ENCODE data around the gene FAAP100.

Gene FAAP100

DNA sequence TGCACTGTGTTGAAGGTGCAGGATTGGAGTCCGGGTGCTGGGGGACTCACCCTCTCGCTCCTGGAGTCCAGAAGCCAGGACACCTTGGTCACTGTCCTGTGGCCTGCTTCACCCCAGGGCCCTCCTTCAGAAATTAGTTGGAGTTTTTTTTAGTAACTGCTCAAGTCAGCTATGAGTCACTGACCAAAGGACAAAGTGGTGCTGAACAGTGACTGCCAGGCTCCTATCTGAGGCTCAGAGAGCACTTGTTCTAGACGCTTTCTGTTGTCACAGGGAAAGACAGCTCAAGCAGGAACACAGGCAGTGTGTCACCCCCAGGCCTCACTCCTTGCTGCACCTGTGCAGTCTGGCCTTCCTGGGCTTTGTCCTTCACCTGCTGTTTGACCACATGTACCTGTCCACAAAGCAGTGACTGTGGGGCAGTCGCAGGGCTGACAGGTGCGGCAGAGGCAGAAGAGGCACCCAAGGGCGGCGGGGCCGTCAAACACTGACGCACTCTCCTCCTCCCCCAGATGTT is 4.1 kb upstream of the FAAP100 start:
- peak; percentile 79 for DNase-seq (ENCODE audit: low read depth)

DNA sequence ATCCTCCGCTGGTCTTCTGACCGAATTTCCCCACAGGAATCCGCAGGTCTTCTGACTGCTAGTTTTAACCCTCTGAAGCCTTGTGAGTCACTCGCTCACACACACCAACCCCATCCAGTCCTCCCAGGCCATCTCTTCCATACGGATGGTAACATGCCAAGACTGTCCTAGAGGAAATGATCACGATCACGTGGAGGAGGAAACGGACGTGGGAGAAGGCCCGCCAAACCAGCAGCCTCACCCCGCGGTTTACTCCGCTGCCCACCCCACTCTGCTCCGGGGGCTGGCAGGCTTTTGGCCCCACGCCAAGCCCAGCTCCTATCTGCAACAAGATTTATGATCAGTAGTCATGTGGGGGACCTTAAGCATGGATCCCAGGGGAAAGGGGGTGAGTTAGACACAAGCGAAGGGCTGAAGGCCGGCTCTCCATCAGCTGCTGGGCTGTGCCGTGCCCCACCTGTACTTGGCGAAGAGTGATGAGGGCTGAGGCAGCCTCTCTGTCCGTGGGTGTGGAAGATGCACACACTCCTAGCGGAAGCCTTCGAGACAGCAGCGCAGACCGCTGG is 1.5 kb upstream of the FAAP100 start:
- DNase-seq (ENCODE audit: low read depth): peak; percentile 98

DNA sequence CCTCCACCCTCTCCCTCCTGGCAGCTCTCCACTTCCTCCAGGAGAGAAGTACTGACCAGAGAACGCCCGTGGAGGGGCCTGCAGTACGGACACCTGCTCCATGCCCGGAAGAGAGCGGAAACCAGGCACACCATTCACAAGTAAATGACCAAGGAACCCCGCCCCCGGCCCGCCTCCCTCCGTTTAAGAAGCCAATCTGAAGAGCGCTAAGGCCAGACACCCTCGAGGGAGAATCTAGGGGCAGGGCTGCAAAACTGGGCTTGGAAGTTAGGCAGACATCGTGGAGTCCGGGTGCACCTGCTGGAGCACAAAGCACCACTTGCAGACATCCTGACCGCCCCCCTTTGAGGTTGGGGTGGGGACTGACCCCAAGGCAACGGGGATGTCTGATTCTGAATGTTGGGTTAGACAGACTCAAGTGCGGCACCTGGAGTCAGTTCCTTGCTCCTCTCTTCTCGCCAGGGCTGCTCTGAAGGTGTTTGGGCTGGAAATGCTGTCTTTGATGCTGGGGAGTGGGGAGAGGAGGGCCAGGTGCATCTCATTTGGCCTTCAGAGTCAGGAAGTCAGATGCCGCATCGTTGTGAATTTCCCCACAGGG is 964 bp upstream of the FAAP100 start:
- DNase-seq (ENCODE audit: low read depth): peak; percentile 85

DNA sequence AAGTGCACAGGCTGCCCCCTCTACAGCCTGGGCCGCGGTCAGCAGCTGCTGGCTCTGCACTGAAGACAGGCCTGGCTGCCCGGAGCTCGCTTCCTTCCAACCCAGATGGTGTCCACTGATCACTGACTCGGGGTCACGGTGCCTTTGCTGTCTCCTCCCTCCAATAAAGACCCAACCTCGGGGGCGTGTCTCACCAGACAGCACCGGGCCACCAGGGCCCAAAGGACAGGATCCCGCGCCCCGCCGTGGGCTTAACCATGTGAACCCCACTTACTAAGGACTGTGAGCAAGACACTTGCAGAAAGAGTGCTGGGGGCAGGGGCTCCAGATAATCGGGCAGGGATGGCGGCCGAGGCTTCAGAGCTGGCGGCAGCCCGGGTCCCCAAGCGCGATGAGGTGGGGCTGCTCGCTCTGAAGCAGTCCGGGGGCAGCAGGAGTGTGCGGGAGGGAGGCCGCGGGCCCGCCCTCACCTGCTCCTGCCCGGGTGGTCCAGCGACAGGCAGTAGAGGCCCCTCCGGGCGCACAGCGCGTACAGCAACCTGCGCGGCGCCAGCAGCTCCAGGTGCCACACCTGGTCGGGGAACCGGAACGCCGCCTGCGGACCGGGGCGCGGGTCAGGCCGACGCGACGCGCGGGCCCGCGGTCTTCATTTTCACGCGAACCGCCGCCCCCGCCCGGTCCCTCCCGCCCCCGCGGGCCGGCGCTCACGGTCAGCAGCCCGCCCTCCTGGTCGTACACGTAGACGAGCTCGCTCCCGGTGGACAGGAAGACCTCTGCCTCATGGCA is 502 bp downstream of the FAAP100 start:
- DNase-seq (ENCODE audit: low read depth): peak; percentile 52

DNA sequence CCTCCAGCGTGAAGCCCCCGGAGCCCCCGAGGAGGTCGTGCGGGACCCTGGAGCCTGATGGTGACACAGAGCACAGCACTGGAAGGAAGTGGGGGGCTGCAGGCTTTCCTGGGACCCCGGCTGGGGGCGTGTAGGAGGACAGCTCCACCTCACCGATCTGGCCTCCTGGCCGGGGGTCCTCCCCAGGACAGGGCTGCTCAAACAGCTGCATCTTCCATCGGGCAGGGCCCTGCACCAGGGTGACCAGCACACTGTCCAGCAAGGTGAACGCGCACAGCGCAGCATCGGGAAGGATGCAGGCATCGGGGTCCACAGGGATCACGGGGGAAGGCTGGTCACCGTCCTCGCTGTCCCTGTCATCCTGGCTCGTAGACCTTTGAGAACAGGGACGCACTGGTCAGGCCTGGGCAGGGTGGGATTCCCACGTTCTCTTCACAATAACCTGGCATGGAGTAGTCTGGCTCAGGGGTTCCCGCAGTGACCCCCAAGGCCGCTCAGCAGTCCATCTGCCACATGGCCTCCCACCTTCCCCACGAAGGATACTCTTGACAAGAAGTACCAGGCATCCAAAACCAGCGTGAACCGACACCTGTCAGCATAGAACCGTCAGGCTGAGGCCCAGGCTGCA is 1.2 kb downstream of the FAAP100 start:
- no peak for DNase-seq (ENCODE audit: low read depth)

DNA sequence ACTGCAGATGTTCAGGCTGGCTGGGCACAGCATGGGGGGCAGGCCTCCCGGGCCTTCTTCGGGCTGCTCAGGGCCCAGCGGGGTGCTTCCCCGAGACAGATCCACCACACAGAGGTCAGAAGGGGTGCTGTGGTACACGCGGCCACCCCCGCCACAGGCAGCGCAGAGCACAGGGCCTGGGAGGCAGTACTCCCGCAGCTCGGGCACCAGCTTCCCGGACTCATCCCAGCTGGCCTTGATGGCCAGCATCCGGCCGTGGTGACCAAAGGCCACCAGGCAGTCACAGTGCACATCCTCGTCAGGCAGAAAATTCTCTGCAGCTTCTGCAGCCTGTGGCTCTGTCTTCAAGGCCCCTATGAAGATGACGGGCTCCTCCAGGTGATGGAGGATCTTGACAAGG is 1.9 kb downstream of the FAAP100 start:
- no peak for DNase-seq (ENCODE audit: low read depth)

DNA sequence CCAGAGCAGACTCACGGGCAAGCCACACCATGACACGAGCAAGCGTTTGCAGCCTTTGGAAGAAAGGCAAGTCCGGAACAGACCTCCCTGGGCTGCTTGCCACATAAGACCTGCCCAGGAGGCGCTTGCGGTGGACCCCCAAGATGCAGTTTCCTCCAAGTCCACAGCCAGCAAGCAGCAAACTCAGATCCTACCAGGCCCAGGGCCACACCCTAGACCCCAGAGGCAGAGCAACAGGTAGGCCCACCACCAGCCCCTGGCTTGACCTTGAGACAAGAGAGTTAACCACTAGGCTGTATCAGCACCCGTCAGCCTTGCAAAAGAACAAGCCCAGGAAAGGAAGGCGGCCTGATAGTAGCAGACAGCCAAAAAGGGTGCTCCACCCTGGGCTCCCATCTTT is 2.3 kb downstream of the FAAP100 start:
- DNase-seq (ENCODE audit: low read depth): no peak

DNA sequence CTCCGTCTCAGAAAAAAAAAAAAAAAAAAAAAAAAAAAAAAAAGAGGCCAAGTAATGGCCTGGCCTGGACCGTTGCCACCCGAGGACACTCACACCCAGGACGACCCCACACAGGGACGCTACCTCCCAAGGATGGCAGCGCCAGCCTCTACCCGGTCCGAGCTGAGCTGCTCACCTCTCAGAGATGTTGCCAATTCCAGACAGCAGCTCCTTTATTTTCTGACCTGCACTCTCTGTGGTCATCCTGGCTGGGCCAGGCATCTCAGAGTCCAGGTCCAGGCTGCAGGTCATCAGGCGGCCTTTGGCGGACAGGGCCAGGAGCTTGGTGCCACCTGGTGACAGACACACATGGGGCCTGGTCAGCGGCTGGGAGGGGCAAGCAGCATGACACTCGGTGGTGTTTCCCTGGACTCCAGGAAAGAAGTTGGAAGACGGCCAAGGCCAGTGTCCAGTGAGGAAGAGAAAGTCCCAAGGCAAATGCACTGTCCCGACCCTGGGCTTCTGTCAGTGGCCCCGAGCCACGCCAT is 3.1 kb downstream of the FAAP100 start:
- DNase-seq (ENCODE audit: low read depth): no peak

DNA sequence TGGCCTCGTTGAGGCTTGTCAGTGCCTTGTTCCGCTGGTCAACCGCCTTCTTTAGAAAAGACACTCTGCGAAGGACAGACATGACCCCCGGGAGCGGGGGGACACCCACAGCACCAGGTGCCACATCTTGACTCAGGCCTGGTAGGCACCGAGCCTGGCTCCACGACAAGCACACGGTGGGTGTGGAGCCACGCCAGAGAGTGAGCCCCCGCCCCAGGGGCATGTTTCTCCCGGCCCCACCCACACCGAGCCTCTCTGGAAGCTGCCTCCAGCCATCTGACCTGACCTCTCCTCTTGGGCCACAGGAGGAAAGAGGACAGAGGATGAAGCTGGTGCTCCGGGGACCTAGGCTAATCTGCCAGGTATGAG is 4.6 kb downstream of the FAAP100 start:
- DNase-seq (ENCODE audit: low read depth): no peak

DNA sequence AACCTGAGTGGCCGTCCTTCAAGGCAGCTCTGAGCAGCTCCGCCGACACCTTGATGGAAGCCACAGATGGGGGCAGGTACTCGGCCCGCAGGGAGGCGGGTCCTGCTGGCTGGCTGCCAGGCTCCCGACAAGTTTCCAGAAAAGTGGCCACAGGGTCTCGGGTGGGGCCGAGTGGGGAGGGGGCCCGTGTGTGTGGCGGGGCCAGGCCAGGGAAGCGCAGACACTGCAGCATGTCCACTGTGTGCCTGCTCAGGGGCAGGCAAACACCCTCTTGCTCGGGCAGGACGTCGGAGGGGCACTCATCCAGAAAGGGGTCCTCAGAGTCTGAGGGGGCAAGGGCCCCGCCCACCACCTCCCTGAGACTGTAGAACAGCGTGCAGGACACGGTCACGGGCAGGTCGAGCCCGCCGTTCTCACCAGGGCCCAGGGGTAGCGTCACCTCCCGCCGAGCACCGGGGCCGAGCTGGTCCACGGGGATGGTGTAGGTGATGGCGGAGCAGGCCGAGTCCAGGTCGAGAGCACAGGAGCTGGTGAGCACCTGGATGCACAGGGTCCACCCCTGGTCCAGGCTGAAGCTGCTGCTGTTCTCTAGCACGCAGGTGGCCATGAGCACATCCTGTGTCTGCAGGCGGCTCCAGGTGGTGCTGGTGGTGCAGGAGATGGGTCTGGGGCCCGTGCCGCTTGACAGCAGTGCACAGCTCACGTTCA is 5.1 kb downstream of the FAAP100 start:
- DNase-seq (ENCODE audit: low read depth): no peak

DNA sequence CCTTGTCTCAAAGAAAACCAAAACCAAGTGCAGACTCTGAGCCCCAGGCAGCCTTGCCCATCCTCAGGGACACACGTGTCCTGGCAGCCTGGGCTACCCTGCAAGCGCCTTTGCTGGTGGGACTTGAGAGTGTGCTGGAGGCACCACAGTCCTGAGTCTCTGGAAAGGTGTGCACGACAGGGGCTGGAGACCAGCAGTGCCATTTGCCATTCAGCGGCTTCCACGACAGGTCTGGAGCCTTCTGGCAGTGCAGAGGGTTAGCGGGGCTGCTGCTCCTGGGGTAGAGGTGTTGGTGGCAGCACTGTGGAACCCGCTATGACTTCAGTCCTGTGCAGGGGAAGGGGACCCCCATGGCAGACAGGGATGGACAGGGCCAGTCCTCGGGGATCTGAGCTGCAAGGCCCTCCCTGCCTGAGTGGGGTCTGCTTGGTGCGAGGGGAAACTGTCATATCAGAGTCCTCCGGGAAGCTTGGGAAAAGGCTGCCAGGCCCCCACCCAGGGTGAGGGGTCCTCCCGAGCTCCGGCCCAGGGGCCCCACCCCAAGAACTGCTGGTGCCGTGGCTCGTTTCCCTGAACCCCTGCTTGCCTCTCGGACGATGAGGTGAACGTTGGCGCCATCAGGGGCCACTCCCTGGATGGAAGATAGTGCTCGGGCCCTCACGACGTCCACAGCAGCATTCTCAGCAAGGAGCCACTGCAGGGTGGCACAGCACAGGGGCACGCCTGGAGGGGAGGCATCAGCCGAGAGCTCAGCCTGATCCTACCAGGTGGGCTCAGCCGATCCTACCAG is 6.8 kb downstream of the FAAP100 start:
- no peak for DNase-seq (ENCODE audit: low read depth)

DNA sequence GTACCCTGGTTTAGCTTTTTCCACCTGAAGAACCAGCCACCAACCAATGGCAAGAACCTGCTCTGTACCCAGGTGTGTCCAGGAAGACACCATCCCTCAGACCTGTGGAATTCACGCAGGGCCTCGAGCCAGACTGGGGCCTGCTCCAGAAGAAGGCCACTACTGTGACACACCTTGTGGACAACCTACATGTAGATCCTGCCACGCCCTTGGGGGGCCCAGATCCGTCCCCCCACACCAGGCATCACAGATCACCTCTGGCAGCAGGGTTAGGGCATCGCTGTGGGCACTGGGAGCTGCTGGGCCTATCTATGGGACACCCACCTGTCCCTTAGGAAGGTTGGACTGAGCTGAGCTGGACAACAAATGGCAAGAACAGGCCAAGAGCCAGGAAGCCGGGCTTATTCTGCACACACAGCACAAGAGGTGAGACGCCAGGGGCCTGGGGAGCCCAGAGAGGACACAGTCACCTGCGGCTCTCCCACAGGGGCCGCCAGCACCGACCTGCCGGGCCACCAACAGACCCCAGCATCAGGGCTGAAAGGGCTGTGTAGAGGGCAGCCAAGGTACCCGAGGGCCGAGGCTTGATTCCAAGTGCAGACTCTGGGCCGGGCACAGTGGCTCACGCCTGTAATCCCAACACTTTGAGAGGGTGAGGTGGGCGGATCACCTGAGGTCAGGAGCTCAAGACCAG is 7.7 kb downstream of the FAAP100 start:
- no peak for DNase-seq (ENCODE audit: low read depth)

DNA sequence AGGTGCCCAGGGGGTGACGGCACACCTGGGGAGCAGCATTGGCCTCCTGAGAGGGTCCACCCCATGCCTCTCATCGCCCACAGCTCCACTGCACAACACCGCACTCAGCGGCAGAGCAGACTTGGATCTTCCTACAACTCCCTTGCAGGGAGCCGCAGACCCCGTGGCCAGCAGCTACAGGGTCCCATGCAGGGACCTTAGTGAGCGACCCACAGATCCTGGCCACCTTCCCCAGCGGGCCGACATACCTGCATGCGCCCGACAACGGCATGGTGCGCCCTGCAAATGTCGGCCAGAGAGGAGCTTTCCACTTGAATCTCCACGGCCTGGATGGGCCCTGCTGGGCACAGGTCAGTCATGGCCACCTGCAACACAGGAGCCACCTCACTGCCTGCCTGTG is 8.4 kb downstream of the FAAP100 start:
- DNase-seq (ENCODE audit: low read depth): no peak

DNA sequence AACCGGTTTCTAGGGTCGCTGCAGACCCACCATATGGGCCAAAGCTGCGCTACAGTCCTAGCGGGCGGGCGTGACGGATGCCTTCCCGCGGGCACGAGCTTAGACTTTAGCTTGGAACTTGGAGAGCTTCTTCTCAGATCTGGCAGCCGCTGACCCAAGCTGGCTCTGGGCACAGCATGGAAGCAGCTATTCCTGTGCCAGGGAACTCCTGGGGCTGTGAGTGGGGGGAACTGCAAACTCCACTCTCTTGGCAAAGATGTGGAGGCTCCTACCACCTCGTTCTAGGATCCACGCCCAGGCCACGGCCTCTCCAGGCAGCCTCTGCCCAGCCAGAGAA is 8.8 kb downstream of the FAAP100 start:
- DNase-seq (ENCODE audit: low read depth): no peak

DNA sequence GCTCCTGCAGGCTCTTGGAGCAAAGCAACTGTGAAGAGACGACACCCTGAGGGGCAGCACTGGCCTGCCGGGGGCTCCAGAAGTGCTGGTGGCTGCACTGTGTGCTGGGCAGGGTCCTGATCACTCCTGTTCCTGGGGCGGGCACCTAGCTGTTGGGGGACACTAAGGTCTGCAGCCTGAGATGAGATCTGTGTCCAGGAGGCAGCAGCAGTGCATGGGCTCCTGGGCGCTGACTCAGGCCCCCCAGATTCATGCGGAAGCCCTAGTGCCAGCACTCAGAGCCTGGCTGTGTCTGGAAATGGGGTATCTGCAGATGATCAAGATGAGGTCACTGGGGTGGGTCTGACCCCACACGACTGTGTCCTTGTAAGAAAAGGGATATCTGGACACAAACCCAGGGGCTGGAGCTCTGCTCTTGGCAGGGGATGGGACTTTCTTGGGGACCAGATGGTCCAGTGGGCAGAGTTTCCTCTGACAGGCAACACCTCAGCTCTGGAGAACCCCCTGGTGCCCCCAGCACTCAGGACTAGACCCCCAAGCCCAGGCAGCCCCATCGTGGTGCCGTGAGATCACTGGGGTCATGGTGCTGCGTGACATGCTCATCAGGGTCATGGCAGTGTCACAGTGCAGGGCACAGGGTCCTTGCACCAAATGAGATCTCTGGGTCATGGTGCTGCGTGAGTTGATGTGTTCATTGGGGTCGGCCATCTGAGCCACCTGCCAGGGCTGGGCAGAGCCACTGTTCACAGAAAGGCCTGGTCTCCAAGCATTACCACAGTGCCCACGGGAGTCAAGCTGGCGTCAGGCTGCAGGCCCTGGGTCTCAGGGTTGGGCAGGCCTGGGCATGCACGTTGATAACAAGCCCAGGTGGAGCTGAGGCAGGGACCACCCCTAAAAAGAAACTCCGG is 9.5 kb downstream of the FAAP100 start:
- no peak for DNase-seq (ENCODE audit: low read depth)

DNA sequence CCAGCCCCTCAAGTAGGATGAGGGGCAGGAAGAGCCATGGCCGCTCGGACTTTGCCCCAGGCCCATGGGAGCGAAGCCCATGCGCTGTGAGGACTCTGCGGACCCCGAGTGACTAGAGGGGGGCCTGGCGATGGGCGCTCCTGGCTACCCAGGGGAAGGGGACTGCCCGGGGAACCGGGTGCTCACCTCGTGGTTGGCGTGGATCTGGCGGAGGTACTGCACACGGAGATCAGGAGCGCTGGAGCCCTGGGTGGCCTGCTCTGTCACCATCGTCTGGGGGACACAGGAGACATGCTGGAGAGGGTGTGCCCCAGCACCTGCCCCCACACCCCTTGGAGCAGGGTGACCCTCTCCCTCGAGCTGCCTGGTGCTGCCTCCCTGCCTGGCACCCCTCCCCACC is 11.0 kb downstream of the FAAP100 start:
- no peak for DNase-seq (ENCODE audit: low read depth)

DNA sequence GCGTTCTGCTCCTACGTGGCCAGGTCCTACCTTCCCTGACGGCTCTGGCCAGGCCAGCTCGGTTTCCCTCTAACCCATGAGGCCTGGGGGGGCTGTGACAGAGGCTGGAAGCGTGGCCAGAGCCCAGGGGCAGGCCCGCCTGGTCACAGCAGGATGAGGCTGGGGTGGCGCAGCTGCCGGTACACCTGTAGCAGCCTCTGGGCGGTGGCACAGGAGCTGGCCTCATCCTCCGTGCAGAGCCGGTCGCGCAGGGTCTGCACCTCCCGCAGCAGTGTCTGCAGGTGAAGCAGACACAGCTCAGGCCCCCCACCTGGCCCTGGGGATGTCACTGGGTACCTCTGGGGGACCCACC is 11.5 kb downstream of the FAAP100 start:
- no peak for DNase-seq (ENCODE audit: low read depth)

DNA sequence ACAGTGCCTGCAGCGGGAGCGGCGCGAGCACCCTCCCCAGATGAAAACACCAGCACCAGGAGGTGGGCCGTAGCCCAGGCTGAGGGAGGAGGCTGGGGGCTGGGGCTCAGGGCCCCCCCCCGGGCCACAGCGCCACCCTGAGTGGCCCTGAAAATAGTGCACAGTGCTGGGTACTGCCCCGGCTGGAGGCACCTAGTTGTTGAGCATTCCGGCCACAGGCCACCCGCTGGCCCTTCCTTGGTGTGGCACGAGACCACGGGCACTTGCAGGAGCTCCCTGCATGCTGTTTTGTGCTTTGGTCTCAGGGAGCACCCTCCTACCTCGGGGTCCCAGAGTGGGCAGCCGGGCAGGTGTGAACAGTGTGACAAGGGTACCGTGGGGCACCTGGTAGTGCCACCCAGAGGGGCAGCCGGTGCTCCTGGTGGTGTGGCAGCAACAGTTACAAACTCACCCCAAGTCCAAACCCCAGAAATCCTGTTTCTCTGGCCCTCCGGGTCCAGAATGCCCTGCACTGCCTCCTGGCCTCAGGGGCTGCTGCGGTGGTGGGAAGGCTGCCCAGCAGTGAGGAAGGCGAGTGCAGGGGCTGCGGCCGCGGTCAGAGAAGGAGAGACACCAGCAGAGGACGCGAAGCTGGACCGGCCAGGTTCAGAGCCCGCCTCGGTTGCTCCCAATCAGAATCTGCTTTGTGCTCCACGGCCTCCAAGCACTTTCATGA is 12.0 kb downstream of the FAAP100 start:
- DNase-seq (ENCODE audit: low read depth): no peak

DNA sequence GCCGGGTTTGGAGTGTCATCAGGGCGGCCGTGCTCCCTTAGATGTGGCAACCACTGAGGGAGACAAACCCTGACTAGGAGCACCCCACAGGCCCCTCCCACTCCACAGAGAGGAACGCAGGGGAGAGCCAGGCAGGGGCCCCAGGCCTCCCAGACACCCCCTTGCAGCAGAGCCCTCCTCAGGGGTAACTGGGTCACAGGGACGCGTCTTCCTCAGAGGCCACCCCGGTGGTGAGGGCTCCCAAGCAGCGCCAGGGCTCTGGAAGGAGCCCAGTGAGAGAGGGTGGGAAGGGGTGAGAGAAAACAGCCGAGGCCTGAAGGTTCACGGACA is 12.6 kb downstream of the FAAP100 start:
- no peak for DNase-seq (ENCODE audit: low read depth)
